CD4-positive, alpha-beta T cell treated with Interferon gamma for 1 hour (primary cell): ENCODE measurements around the gene CPSF6.
"Not testable (repeated sequence)": the region's sequence is repeated elsewhere in the genome, so short reads cannot be mapped to it uniquely, and the experiment has no call there.

ENCODE experiments used
- DNase-seq: peaks from one replicate; pipeline ENCODE4 v3.0.0-alpha.2; 2020

Gene CPSF6

DNA sequence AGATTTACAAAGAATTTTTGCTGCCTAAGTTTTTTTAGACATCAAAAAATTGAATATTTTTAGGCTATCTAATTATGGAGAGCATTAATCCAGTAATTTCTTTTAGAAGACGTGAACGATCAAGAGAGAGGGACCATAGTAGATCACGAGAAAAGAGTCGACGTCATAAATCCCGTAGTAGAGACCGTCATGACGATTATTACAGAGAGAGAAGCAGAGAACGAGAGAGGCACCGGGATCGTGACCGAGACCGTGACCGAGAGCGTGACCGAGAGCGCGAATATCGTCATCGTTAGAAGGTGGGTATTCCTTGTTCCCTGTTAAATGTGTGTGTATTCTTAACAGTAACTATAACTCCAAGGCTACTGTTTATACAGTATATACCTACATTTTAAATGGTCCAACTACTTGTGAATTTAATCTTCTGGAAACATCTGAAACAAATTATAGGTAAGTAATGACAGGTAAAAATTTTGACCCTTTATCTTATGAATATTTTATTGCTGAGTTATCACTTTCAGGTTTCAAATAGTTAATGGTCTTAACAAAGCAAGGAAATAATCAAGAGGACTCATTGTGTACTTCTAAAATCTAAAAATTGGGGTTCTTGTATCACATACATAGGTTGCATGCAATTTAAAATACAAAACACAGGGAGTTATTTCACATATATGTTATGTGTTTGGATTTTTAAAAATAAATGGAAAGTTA is 23.1 kb downstream of the CPSF6 start:
- no peak for DNase-seq

GRCh38 chr12:69265205-69265604 is 25.8 kb downstream of the CPSF6 start:
- no peak for DNase-seq

DNA sequence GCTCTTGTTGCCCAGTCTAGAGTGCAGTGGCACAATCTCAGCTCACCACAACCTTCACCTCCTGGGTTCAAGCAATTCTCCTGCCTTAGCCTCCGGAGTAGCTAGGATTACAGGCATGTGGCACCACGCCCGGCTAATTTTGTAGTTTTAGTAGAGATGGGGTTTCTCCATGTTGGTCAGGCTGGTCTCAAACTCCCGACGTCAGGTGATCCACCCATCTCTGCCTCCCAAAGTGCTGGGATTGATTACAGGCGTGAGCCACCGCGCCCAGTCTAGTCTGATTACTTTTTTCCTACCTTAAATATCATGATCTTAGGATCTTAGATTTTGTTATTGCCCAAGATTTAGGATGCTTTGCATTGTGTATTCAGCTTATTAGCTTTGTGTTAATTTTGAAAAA is 26.3 kb downstream of the CPSF6 start:
- DNase-seq = not testable (repeated sequence)

DNA sequence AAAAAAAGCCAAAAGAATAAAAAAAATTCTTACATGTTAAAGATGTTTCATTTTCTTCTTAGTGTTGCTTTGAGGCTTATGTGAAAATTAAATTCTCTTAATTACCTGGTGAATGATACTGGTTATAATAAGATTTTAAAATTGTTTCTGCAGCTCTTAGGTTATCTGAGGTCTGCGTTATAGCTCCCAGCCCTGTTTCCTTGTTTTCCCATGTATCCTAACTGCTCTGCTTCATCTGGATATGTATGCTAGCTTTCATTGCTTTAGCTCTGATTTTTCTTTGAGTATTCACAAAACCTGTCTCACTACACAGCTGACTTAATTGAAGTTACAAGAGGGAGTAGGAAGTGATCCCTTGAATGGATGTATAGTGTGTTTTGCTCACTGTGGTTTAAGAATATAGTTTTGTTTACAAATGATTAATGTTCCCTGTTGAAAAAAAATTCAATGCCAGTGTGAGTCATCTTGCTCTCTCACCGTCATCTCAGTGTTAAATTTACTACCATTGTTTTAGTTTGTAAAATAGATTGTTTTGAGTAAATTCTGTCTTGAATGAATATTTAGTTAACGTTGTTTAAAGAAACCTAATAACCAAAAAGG is 26.8 kb downstream of the CPSF6 start:
- no peak for DNase-seq

GRCh38 chr12:69269736-69270135 is 30.4 kb downstream of the CPSF6 start:
- no peak for DNase-seq

DNA sequence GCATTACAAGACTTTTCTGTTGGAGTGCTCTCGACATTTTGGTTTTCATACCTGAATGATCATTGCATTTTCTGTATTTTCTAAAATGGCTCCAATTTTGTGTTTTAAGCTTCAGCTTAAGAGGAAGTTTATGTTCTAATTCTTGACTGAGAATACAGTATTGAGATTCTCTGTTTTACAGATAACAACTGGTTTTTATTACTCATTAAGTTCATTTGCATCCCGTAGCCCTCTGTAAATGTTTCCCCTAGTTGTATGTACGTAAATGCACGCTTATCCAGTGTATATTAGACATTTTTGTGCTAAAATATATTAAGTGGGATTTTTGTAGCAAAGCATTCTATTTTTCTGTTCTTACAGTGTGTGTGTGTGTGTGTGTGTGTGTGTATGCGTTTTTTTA is 33.1 kb downstream of the CPSF6 start:
- no peak for DNase-seq

DNA sequence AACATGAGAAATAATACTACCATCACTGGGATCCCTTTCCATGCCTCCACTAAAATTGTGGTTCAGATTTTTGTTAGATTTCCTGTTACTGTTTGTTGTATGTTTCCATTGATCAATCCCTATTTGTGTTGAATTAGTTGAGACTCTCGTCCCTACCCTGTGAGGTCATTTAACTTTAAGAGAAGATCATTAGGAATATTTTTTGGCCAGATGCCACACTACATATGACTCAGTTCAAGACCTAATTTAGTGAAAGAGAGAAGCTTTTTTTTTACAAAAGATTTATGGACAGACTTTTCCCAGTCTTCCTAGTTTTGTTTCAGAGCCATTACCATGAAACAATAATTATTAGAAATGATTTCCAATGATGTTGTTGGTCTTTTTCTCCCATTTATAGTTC is 35.5 kb downstream of the CPSF6 start:
- no peak for DNase-seq

DNA sequence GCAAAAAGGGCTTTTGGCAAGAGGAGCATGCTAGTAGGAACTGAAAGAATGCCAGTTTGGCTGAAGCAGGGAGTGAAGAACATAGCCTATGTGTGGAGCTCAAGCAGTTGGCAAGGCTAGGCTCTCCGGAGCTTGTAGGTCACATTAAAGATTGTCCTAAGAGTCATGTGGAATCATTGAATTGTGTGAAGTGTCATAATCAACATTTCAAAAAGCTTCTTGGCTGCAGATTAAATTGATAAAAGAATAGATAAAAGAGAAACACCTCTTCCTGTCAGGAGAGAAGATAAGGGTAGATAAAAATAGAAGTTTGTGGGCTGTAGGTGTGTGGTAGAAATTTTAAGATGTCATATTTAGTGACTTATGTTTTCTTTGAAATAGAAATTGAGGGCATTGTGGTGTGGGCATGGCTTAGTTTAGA is 36.1 kb downstream of the CPSF6 start:
- no peak for DNase-seq

DNA sequence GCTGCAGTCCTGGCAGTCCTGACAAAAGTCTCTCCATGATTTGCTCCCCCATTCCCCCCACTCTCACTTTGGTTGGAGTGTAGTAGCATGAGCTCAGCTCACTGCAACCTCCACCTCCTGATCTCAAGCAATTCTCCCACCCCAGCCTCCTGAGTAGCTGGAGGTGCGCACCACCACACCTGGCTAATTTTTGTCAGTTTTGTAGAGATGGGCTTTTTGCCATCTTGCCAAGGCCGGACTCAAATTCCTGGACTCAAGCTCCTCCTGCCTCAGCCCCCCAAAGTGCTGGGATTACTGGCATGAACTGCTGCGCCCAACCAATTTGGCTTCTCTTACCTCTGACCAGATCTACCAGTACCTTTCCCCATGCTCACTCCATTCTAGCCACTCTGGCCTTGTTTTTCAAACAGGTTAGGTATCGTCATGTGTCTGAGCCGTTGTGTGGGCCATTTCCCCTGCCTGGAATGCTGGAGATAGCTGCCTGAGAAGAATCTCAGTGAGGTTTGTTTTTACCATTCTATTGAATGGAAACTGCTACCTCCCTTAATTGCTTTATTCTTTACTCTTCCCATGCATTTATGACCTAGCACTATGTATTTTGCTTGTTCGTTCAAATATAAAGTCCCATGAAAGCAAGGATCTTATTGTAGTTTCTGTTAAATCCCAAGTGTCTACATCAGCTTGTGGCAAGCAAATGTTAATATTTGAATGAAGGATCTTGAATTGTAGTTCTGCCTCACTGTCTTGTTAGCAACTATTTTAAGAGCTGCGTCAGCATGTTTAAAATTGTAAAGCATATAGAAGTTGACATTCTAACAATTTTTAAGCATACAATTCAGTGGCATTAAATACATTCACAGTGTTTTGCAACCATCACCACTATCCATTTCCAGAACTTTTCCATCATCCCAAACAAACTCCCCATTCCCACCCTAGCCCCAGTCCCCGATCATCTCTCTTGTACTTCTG is 39.7 kb downstream of the CPSF6 start:
- no peak for DNase-seq

DNA sequence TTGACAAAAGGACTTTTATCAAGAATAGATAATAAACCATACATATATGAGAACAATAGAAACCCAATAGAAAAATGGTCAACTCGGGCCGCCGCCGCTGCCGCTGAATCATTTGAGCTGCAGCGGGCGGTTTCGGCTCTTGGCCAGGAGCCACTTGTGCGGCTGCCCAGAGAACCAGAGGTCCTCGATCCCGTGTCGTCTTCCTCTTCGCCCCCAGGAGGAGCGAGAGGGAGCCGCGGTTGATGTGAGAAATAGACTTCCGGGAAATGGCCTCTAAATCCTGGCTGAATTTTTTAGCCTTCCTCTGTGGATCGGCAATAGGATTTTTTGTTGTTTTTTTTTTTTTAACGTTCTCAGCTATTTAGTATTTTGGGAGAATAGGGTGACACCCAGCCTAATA is 44.8 kb downstream of the CPSF6 start:
- peak; percentile 46 for DNase-seq

GRCh38 chr12:69287556-69287955 is 48.2 kb downstream of the CPSF6 start:
- DNase-seq = no peak

GRCh38 chr12:69290545-69291277 is 51.3 kb downstream of the CPSF6 start:
- peak; percentile 78 for DNase-seq

DNA sequence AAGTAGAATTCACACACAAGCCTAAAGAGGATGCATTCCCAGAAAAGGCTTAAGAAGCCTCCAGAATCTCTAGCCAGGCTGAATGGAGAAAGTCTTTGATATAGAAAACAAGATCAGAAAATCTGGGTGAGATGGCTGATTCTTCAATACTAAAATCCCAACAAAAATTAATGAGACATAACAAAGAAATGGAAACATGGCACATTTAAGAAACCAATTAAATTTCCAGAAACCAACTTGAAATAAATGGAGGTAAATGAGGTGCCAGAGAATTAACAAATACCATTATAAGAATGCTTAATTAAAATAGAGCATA is 51.9 kb downstream of the CPSF6 start:
- DNase-seq = no peak

GRCh38 chr12:69298133-69298532 is 58.8 kb downstream of the CPSF6 start:
- no peak for DNase-seq

- DNase-seq = no peak
Observed at GRCh38 chr12:69298947-69299346, 59.6 kb downstream of the CPSF6 start.

- no peak for DNase-seq
Observed at GRCh38 chr12:69304284-69304683, 64.9 kb downstream of the CPSF6 start.

DNA sequence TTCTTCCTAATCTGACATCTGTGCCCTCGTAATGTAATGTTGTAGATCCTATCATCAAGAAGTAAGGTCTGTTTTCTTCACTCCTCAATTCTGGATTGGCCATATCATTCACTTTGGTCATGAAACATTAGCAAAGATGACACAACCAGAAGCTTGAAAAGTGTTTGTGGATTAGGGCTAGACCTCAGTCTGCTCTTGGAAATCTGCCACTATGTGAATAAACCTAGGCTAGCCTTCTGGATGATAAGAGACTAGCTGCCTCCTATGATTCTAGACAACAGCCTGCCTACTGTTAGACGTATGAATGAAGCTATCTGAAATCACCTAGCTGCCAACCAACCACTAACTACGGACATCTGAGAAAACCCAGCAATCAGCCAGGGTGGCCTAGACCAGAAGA is 70.1 kb downstream of the CPSF6 start:
- no peak for DNase-seq

DNA sequence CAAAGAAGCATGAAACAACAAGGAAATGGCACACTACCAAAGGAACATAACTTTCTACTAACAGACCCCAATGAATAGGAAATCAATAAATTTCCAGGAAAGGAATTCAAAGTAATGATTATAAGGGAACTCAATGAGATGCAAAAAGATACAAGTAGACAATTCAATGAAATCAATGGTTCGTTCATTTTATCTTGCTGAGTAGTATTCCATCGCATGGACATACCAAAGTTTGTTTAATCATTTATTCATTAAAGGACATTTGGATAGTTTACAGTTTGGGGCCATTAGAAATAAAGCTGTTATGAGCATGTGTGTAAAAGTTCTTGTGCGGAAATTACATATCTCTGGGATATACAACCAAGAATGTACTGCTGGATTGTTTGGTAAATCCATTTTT is 73.8 kb downstream of the CPSF6 start:
- no peak for DNase-seq

GRCh38 chr12:69316784-69317183 is 77.4 kb downstream of the CPSF6 start:
- DNase-seq = not testable (repeated sequence)

- not testable (repeated sequence) for DNase-seq
Observed at GRCh38 chr12:69317233-69317632, 77.9 kb downstream of the CPSF6 start.

DNA sequence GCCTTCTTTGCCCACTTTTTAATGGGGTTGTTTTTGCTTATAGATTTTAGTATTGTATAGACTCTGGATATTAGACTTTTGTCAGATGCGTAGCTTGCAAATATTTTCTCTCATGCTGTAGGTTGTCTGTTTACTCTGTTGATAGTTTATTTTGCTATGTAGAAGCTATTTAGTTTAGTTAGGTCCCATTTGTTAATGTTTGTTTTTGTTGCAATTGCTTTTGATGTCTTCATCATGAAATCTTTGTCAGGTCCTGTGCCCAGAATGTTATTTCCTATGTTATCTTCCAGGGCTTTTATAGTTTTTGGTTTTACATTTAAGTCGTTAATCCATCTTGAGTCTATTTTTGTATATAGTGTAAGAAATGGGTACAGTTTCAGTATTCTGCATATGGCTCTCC is 78.9 kb downstream of the CPSF6 start:
- no peak for DNase-seq

DNA sequence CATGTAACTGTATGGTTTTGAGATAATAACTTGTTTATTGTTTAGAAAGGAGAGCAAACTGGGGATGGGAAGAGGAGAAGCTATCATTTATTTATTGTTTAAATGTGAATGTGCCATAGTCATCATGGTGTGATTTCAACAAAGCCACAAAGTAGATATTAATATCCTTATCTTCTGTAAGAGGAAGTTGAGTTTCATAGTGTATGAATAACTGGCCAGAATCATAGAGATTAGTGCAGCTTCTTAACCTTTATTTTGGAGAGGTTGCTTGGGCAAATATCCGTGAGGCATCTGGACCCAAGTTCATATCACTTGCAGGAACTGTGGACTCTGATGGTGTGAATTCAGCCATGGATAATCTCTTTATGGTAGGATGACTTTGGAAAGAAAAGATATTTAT is 82.0 kb downstream of the CPSF6 start:
- no peak for DNase-seq
